HL-60 (cell line): ENCODE data around the gene PHKA2.

Experiments used
- GABPA ChIP-seq: IDR thresholded peaks from 2 replicates; pipeline ENCODE4 v1.6.1; 2012; ENCODE audit warnings: low read depth
- POLR2AphosphoS5 ChIP-seq: IDR thresholded peaks from 2 replicates; pipeline ENCODE4 v1.6.1; 2012; ENCODE audit warnings: low read depth
- TF ChIP-seq, protein P1 (sequence below): IDR thresholded peaks from one replicate; pipeline ENCODE4 v1.5.1; 2011; ENCODE audit warnings: low read length, control low read depth, inconsistent platforms; ENCODE audit not compliant: insufficient read depth
- TF ChIP-seq, protein P2 (sequence below): IDR thresholded peaks from 2 replicates; pipeline ENCODE4 v1.6.1; 2012; ENCODE audit warnings: low read depth; ENCODE audit not compliant: insufficient replicate concordance

DNA sequence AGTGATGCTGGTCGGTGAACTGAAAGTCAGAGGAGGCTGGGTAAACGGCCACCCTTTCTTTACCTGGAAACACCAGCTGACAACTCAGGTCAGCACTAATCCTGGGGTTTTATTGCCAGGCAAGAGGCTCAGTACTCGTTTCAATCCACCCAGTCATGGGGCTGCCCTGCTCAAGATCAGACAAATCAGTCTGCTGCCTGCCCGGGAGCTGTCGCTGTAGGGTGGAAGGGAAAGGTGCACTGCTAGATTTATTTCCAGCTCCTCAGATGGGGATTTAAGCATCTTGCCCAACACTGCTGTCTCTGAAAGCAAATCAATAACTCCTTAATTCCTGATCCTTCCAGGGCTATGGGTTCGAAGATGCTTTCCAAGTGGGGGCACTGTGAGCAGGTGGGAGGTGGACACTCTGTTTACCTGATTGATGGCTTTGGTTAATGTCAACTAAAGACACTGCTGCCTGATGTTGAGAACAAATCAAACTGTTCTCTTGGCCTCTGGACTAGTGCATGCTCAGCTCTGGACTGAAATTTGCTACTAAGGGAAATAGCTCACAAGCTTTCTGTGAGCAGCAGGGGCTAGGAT, 59.3 kb downstream of the PHKA2 start:
- TF ChIP-seq, protein P1, sequence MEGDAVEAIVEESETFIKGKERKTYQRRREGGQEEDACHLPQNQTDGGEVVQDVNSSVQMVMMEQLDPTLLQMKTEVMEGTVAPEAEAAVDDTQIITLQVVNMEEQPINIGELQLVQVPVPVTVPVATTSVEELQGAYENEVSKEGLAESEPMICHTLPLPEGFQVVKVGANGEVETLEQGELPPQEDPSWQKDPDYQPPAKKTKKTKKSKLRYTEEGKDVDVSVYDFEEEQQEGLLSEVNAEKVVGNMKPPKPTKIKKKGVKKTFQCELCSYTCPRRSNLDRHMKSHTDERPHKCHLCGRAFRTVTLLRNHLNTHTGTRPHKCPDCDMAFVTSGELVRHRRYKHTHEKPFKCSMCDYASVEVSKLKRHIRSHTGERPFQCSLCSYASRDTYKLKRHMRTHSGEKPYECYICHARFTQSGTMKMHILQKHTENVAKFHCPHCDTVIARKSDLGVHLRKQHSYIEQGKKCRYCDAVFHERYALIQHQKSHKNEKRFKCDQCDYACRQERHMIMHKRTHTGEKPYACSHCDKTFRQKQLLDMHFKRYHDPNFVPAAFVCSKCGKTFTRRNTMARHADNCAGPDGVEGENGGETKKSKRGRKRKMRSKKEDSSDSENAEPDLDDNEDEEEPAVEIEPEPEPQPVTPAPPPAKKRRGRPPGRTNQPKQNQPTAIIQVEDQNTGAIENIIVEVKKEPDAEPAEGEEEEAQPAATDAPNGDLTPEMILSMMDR, result no peak
- TF ChIP-seq POLR2AphosphoS5, result no peak
- no peak for TF ChIP-seq GABPA
- TF ChIP-seq, protein P2, sequence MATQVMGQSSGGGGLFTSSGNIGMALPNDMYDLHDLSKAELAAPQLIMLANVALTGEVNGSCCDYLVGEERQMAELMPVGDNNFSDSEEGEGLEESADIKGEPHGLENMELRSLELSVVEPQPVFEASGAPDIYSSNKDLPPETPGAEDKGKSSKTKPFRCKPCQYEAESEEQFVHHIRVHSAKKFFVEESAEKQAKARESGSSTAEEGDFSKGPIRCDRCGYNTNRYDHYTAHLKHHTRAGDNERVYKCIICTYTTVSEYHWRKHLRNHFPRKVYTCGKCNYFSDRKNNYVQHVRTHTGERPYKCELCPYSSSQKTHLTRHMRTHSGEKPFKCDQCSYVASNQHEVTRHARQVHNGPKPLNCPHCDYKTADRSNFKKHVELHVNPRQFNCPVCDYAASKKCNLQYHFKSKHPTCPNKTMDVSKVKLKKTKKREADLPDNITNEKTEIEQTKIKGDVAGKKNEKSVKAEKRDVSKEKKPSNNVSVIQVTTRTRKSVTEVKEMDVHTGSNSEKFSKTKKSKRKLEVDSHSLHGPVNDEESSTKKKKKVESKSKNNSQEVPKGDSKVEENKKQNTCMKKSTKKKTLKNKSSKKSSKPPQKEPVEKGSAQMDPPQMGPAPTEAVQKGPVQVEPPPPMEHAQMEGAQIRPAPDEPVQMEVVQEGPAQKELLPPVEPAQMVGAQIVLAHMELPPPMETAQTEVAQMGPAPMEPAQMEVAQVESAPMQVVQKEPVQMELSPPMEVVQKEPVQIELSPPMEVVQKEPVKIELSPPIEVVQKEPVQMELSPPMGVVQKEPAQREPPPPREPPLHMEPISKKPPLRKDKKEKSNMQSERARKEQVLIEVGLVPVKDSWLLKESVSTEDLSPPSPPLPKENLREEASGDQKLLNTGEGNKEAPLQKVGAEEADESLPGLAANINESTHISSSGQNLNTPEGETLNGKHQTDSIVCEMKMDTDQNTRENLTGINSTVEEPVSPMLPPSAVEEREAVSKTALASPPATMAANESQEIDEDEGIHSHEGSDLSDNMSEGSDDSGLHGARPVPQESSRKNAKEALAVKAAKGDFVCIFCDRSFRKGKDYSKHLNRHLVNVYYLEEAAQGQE, result no peak
